H1 (cell line): ENCODE measurements around the gene MAVS. TPM values are rescaled to one million over a fixed set of nuclear protein-coding genes. Genes with fewer than 3 reads are reported as not detected.
A peak's percentile ranks its signal among the peaks of the same experiment; 100 is the strongest.

Experiments used
- CBX5 ChIP-seq: fragments of 300-800, 300-1000 bp; sonication (generic); IDR thresholded peaks from 2 replicates; pipeline ENCODE4 v1.7.1; 2016; ENCODE audit warnings: antibody characterized with exemption, low read length, low read depth
- CBX8 ChIP-seq: fragments of 300-800, 300-1000 bp; sonication (generic); IDR thresholded peaks from 2 replicates; pipeline ENCODE4 v1.7.1; 2016; ENCODE audit warnings: low read depth, low read length, borderline replicate concordance
- CEBPB ChIP-seq: IDR thresholded peaks from 2 replicates; pipeline ENCODE4 v1.6.1; 2012; ENCODE audit warnings: low read depth, low read length
- CTCF ChIP-seq, 3 experiments: IDR thresholded peaks; 1 replicate in 2 of 3; 2 replicates in 1 of 3; pipeline versions ENCODE4 v1.5.1 to v1.6.1; 2011; ENCODE audit warnings: low read length in 3 of 3, mild to moderate bottlenecking in 3 of 3, inconsistent platforms in 2 of 3, low read depth in 1 of 3, moderate library complexity in 1 of 3; ENCODE audit not compliant: insufficient read depth in 1 of 3; ENCODE audit errors: control extremely low read depth in 1 of 3
- E2F6 ChIP-seq: IDR thresholded peaks from 2 replicates; pipeline ENCODE4 v1.6.1; 2012; ENCODE audit warnings: inconsistent platforms
- JUN ChIP-seq: IDR thresholded peaks from 2 replicates; pipeline ENCODE4 v1.6.1; 2011; ENCODE audit warnings: low read depth, mild to moderate bottlenecking, improper control_type of control experiment, low read length
- KDM1A ChIP-seq: fragments of 200-600, 300-600 bp; sonication (generic); IDR thresholded peaks from 2 replicates; pipeline ENCODE4 v1.7.1; 2016; ENCODE audit warnings: mild to moderate bottlenecking, low read length, borderline replicate concordance
- KDM5A ChIP-seq: fragments of 200-600 bp; IDR thresholded peaks from 2 replicates; pipeline ENCODE4 v1.7.1; 2012; ENCODE audit warnings: mild to moderate bottlenecking, low read length, inconsistent platforms, mixed read lengths
- NRF1 ChIP-seq: IDR thresholded peaks from 2 replicates; pipeline ENCODE4 v1.6.1; 2011; ENCODE audit warnings: mild to moderate bottlenecking, low read depth, low read length, improper control_type of control experiment
- POLR2A ChIP-seq, 2 experiments: IDR thresholded peaks; 1 replicate in 1 of 2; 2 replicates in 1 of 2; pipeline ENCODE4 v1.6.1; 2011; ENCODE audit warnings: low read depth in 2 of 2, low read length in 2 of 2, mild to moderate bottlenecking in 2 of 2; ENCODE audit errors: control extremely low read depth in 1 of 2
- RAD21 ChIP-seq, 2 experiments: IDR thresholded peaks in 1 of 2; conservative IDR thresholded peaks in 1 of 2; 2 replicates each; pipeline ENCODE4 v1.6.1; 2011; ENCODE audit warnings: low read depth in 2 of 2, low read length in 2 of 2, improper control_type of control experiment in 1 of 2, inconsistent platforms in 1 of 2, mild to moderate bottlenecking in 1 of 2, moderate library complexity in 1 of 2
- SP1 ChIP-seq: IDR thresholded peaks from 2 replicates; pipeline ENCODE4 v1.6.1; 2011; ENCODE audit warnings: low read depth, low read length
- SUZ12 ChIP-seq: fragments of 200-600 bp; sonication (generic); IDR thresholded peaks from 2 replicates; pipeline ENCODE4 v1.6.1; 2012; ENCODE audit warnings: mild to moderate bottlenecking, inconsistent platforms, low read length, moderate library complexity, mixed read lengths
- TAF1 ChIP-seq: IDR thresholded peaks from 2 replicates; pipeline ENCODE4 v1.6.1; 2011; ENCODE audit warnings: mild to moderate bottlenecking, low read depth, low read length
- ZNF274 ChIP-seq: IDR thresholded peaks from 2 replicates; pipeline ENCODE4 v1.7.0; 2012; ENCODE audit warnings: low read length, borderline replicate concordance; ENCODE audit errors: extremely low read depth
- polyA plus RNA-seq, 7 experiments: library from polyadenylated mRNA; depleted of rRNA in 3 of 7; stranded (reverse) in 5 of 7; unstranded in 2 of 7; fragments of >200 nt in 5 of 7; fragments of 200-250 nt in 2 of 7; gene quantifications; 1 replicate in 5 of 7; 2 replicates in 1 of 7; 4 replicates in 1 of 7; pipeline versions ENCODE4 v1.2.1 to v1.2.3, GENCODE V29; 2011 to 2013; ENCODE audit warnings: missing spikeins in 2 of 7, mixed read lengths in 2 of 7
- total RNA-seq: library from RNA; stranded (reverse); fragmentation: NEBNext Ultra II Directional; extraction: Animal tissue kit (Norgen Biotek cat#: 25700); gene quantifications from 2 replicates; pipeline ENCODE4 v1.2.1, GENCODE V29; 2021
- TF ChIP-seq, protein P1 (sequence below): IDR thresholded peaks from 2 replicates; pipeline ENCODE4 v1.6.1; 2012; ENCODE audit warnings: inconsistent platforms
- TF ChIP-seq, protein P2 (sequence below): IDR thresholded peaks from 2 replicates; pipeline ENCODE4 v1.6.1; 2011; ENCODE audit warnings: low read length, improper control_type of control experiment

The MAVS gene
- total and polyA plus RNA-seq, 2 of the 8 experiments (the other 6 are each of a cell fraction or from before 2014, with no cell fraction given): 9.9 to 24.3 TPM

- TF ChIP-seq CBX8 (no peak), E2F6 (peak; percentile 16; the same call in 1 of the 2 replicates), CTCF (IDR thresholded peaks at IDR 0.05; ENCODE audit: control extremely low read depth in 1 of 3, insufficient read depth in 1 of 3, low read depth in 1 of 3, low read length in 3 of 3) (no peak), TAF1 (peak; percentile 53; the same call in 1 of the 2 replicates), CBX5 (no peak), POLR2A (IDR thresholded peaks at IDR 0.05; ENCODE audit: control extremely low read depth in 1 of 2, low read depth in 2 of 2, low read length in 2 of 2) (peak in 1 of 2 experiments; percentile 53; a peak in 1 of 3 replicates), RAD21 (IDR thresholded peaks at IDR 0.05 in 1 of 2, conservative IDR thresholded peaks at IDR 0.05 in 1 of 2; ENCODE audit: low read depth in 2 of 2, low read length in 2 of 2) (no peak), NRF1 (no peak), KDM1A (no peak), JUN (no peak), CEBPB (no peak), ZNF274 (no peak), KDM5A (no peak), SUZ12 (no peak), SP1 (peak; percentile 29; the same call in 1 of the 2 replicates)
- TF ChIP-seq, protein P1, sequence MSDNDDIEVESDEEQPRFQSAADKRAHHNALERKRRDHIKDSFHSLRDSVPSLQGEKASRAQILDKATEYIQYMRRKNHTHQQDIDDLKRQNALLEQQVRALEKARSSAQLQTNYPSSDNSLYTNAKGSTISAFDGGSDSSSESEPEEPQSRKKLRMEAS: no peak; the same call in 1 of the 2 replicates
- TF ChIP-seq, protein P2, sequence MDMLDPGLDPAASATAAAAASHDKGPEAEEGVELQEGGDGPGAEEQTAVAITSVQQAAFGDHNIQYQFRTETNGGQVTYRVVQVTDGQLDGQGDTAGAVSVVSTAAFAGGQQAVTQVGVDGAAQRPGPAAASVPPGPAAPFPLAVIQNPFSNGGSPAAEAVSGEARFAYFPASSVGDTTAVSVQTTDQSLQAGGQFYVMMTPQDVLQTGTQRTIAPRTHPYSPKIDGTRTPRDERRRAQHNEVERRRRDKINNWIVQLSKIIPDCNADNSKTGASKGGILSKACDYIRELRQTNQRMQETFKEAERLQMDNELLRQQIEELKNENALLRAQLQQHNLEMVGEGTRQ: no peak
These were observed 46.3 kb upstream of the MAVS start (continued) for GRCh38 chr20:3800256-3800877.
